ENCODE data around the gene KLC3.

Gene KLC3

DNA sequence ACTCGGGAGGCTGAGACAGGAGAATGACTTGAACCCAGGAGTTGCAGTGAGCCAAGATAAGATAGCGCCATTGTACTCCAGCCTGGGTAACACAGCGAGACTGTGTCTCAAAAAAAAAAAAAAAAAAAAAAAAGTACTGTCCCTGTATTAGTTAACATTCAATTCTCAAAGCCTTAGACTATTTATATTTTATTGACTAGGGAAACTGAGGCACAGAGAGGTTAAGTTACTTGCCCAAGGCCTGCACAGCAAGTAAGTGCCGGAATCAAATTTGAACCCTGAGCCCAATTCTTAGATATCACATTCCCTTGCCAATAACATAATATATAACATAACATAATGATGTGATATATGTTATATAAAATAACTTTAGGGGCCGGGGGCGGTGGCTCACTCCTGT, 921 bp upstream of the KLC3 start:
- no peaks in the 10 kb centered on the region for H3K36me3 ChIP-seq (ENCODE audit: insufficient read depth, low read length)
- no peak overlapping the region for H3K4me2 ChIP-seq (ENCODE audit: low read length)
- H3K9ac ChIP-seq (ENCODE audit: low read depth, low read length) = no peak overlapping the region
- no peaks in the 10 kb centered on the region for H3K9me3 ChIP-seq (replicated peaks; ENCODE audit: low read length)
- no peak overlapping the region for H3K4me3 ChIP-seq (ENCODE audit: low read length)
- H3K27me3 ChIP-seq (ENCODE audit: control insufficient read depth, insufficient read depth, low read length) = peaks cover 16% of the 10 kb centered on the region
- H3K4me1 ChIP-seq (ENCODE audit: control insufficient read depth, insufficient read depth, low read length) = peaks cover 2% of the 10 kb centered on the region

DNA sequence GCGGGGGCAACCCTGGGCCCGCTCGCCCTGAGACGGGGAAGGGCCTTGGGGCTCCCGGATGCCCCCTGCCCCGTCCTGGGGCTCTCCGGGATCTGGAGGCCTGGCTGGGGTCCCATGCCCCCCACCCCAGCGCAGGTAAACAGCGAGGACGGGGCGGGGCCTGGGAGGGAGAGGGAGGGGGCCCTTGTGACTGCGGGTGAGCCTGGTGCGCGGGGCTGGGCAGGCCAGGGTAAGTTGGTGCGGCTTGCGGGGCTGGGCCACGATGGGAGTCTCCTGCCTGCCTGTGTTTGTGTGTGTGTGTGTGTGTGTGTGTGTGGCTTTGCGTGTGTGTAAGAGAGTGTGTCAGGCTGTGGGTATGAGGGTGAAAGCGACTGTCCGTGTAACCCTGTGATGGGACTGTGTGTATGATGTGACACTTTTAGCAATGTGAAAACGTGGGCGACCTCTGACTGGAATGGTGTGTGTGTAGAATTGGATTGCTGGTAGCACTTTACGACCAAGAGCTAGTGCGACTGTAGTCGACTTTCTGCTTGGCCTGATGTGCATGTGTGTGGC, 426 bp downstream of the KLC3 start:
- Histone ChIP-seq H3K9ac (ENCODE audit: low read depth, low read length) (no peak overlapping the region), H3K36me3 (ENCODE audit: insufficient read depth, low read length) (no peaks in the 10 kb centered on the region), H3K9me3 (replicated peaks; ENCODE audit: low read length) (no peaks in the 10 kb centered on the region), H3K4me1 (ENCODE audit: control insufficient read depth, insufficient read depth, low read length) (peaks cover 2% of the 10 kb centered on the region), H3K4me2 (ENCODE audit: low read length) (peak overlapping the region; percentile 36), H3K4me3 (ENCODE audit: low read length) (no peak overlapping the region), H3K27me3 (ENCODE audit: control insufficient read depth, insufficient read depth, low read length) (peaks cover 16% of the 10 kb centered on the region)

DNA sequence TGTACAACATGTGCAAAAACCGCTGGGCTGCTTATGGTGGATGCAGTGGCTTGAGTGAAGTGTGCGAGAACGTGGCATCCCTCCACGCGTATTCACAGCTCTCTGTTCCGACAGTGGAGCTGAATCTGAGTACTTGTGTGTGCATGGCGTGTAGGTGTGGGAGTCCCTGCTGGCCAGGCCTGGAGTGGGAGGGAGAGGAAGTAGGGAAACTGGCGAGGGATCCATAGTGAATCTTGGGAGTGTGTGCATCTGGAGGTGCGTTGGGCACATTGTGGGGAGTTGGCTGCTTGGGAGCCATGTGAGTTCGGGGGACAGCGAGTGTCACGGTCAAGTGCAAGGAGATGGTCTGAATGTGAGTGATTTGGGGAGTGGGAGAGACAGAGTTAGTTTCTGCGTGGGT, 2.4 kb downstream of the KLC3 start:
- H3K27me3 ChIP-seq (ENCODE audit: control insufficient read depth, insufficient read depth, low read length) = peaks cover 16% of the 10 kb centered on the region

DNA sequence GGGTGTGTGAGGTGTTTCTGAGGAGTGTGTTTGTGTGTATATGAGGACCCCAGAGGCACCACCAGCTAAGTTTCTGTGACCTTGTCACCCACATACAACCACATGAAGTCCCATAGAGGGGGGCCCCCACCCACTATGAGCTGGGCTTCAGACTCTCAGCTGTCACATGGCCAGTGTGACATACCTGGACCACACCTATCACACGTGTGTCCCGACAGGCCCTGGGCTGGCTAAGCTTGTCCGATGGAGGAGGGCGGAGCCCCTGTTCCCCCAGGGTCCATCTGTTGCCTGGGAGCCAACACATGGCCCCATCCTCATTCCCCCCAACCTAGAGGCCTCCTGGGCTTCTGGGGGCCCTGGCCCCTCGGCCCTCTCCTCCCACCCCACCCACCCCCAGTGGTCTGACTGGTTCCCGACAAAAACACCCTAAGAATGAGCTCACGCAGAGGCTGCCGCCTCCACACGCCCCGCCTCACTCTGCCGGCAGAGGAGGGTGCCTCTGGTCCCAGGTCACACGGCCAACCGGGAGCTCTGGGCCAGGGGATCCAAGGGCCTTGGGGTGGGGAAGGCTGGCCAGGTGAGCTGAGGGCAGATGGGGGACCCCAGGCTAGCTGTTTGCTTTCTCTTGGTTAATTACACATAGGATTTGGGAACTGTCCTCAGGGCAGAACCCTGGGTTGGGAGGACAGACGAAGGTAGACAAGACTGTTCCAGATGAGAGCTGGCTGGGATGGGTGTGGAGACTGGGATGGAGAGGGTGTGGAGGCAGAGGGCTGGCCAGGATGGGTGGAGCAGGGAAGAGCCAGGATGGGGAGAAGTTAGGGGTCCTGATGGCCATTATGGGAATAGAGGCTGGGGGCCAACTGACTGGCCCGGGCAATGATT, 4.3 kb downstream of the KLC3 start:
- Histone ChIP-seq H3K36me3 (ENCODE audit: insufficient read depth, low read length) (peaks cover 7% of the 10 kb centered on the region), H3K9ac (ENCODE audit: low read depth, low read length) (no peak overlapping the region), H3K9me3 (replicated peaks; ENCODE audit: low read length) (no peaks in the 10 kb centered on the region), H3K4me1 (ENCODE audit: control insufficient read depth, insufficient read depth, low read length) (peaks cover 2% of the 10 kb centered on the region), H3K4me3 (ENCODE audit: low read length) (no peak overlapping the region), H3K4me2 (ENCODE audit: low read length) (no peak overlapping the region), H3K27me3 (ENCODE audit: control insufficient read depth, insufficient read depth, low read length) (peaks cover 16% of the 10 kb centered on the region)

More for the DNA sequence above, 2.4 kb downstream of the KLC3 start:
- Histone ChIP-seq H3K4me2 (ENCODE audit: low read length) (no peak overlapping the region), H3K9ac (ENCODE audit: low read depth, low read length) (no peak overlapping the region), H3K4me1 (ENCODE audit: control insufficient read depth, insufficient read depth, low read length) (peaks cover 2% of the 10 kb centered on the region), H3K4me3 (ENCODE audit: low read length) (no peak overlapping the region), H3K36me3 (ENCODE audit: insufficient read depth, low read length) (no peaks in the 10 kb centered on the region), H3K9me3 (replicated peaks; ENCODE audit: low read length) (no peaks in the 10 kb centered on the region)

DNA sequence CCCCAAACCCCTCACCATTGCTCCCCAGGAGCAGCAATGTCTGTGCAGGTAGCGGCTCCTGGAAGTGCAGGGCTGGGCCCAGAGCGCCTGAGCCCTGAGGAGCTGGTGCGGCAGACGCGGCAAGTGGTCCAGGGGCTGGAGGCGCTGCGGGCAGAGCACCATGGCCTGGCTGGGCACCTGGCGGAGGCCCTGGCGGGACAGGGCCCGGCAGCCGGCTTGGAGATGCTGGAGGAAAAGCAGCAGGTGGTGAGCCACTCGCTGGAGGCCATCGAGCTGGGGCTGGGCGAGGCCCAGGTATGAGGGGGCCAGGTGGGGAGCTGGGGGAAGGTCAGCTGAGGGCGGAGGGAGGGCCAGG, 4.9 kb downstream of the KLC3 start:
- H3K4me1 ChIP-seq (ENCODE audit: control insufficient read depth, insufficient read depth, low read length) = peaks cover 1% of the 10 kb centered on the region
- peaks cover 12% of the 10 kb centered on the region for H3K36me3 ChIP-seq (ENCODE audit: insufficient read depth, low read length)
- no peak overlapping the region for H3K4me2 ChIP-seq (ENCODE audit: low read length)
- H3K9me3 ChIP-seq (replicated peaks; ENCODE audit: low read length) = no peaks in the 10 kb centered on the region
- H3K27me3 ChIP-seq (ENCODE audit: control insufficient read depth, insufficient read depth, low read length) = peaks cover 11% of the 10 kb centered on the region
- no peak overlapping the region for H3K9ac ChIP-seq (ENCODE audit: low read depth, low read length)
- no peak overlapping the region for H3K4me3 ChIP-seq (ENCODE audit: low read length)

DNA sequence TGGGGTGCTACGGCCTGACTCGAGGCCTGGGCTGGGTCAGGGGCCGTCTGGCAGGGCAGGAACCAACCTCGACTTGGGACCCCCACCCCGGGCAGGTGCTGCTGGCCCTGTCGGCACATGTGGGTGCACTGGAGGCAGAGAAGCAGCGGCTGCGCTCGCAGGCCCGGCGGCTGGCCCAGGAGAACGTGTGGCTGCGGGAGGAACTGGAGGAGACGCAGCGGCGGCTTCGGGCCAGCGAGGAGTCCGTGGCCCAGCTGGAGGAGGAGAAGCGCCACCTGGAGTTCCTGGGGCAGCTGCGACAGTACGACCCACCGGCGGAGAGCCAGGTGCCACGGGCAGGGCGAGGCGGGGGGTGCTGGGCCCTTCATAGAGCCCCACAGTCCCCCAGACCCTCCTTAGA, 5.9 kb downstream of the KLC3 start:
- Histone ChIP-seq H3K4me1 (ENCODE audit: control insufficient read depth, insufficient read depth, low read length) (no peaks in the 10 kb centered on the region), H3K4me2 (ENCODE audit: low read length) (no peak overlapping the region), H3K4me3 (ENCODE audit: low read length) (no peak overlapping the region), H3K9ac (ENCODE audit: low read depth, low read length) (no peak overlapping the region), H3K27me3 (ENCODE audit: control insufficient read depth, insufficient read depth, low read length) (peaks cover 7% of the 10 kb centered on the region), H3K9me3 (replicated peaks; ENCODE audit: low read length) (no peaks in the 10 kb centered on the region), H3K36me3 (ENCODE audit: insufficient read depth, low read length) (peaks cover 22% of the 10 kb centered on the region)

DNA sequence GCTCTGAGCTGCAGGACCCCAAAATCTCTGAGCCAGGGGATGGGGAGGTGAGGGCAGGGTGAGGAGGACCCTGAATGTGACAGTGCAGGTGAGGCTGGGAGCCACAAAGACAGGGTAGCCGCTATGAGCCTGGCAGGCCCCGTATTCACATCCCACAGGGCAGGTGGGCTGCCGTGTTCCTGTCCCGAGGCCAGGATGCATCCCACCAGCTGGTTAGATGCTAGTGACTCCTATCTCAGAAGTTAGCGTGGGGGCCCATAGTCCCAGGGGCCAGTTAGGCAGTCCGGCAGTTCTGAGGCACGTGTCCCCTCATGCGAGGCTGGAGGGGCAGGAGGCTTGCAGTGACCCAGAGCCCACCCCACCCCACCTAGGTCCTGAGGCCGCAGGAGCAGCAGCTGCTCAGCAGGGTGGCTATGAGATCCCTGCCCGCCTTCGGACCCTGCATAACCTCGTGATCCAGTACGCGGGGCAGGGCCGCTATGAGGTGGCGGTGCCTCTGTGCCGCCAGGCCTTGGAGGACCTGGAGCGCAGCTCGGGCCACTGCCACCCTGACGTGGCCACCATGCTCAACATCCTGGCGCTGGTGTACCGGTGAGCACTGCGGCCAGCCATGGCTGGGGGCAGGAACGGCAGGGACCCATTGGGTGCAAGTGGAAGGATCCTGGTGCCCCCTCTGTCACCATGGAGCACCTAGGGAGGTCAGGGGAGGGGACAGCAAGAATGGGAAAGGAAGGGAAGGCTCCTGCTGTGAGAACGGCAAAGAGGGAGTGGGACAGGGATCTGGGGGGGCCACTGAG, 7.2 kb downstream of the KLC3 start:
- Histone ChIP-seq H3K9me3 (replicated peaks; ENCODE audit: low read length) (no peaks in the 10 kb centered on the region), H3K4me1 (ENCODE audit: control insufficient read depth, insufficient read depth, low read length) (no peaks in the 10 kb centered on the region), H3K4me2 (ENCODE audit: low read length) (no peak overlapping the region), H3K36me3 (ENCODE audit: insufficient read depth, low read length) (peaks cover 34% of the 10 kb centered on the region), H3K4me3 (ENCODE audit: low read length) (no peak overlapping the region), H3K27me3 (ENCODE audit: control insufficient read depth, insufficient read depth, low read length) (no peaks in the 10 kb centered on the region), H3K9ac (ENCODE audit: low read depth, low read length) (no peak overlapping the region)

DNA sequence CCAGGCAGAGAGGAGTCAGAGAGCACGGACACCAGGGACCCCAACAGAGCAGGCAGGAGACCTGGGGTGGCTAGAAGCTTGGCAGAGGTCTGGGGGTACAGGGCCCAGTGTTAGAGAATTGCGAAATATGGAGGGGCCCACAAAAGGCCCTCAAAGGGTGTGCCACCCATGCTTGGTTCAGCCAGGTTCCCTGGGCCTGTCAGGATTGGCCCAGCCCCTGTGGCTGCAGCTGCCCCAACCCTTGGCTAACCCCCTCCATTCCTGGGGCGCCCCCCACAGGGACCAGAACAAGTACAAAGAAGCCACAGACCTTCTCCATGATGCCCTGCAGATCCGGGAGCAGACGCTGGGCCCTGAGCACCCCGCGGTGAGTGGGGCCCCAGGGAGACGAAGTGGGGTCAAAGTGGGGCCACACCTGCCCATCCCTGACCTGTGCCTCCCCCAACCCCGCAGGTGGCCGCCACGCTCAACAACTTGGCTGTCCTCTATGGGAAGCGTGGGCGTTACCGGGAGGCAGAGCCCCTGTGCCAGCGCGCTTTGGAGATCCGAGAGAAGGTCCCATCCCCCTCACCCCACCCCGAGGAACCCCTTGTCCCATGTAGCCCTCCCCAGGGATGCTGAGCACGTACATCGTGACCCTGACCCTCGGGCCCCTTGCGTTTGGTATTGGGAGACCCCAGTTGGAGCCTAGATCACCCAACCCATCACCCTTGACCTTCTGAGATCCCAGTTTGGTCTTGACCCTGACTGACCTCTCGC, 8.0 kb downstream of the KLC3 start:
- no peaks in the 10 kb centered on the region for H3K4me1 ChIP-seq (ENCODE audit: control insufficient read depth, insufficient read depth, low read length)
- no peaks in the 10 kb centered on the region for H3K27me3 ChIP-seq (ENCODE audit: control insufficient read depth, insufficient read depth, low read length)
- peaks cover 42% of the 10 kb centered on the region for H3K36me3 ChIP-seq (ENCODE audit: insufficient read depth, low read length)
- H3K9me3 ChIP-seq (replicated peaks; ENCODE audit: low read length) = no peaks in the 10 kb centered on the region
- no peak overlapping the region for H3K9ac ChIP-seq (ENCODE audit: low read depth, low read length)
- no peak overlapping the region for H3K4me2 ChIP-seq (ENCODE audit: low read length)
- no peak overlapping the region for H3K4me3 ChIP-seq (ENCODE audit: low read length)

DNA sequence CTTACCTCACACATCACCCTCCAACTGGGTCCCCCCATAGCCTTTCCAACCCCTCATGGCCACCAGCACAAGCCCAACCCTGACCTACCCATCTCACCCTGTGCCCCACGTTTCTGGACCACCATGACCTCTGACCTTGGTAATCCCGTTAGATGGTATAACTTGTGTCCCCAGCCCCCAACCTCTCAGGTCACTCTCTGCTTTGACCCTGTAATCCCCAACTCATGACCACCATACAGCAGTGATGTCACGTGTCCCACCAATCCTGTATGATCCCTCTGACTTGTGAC, 8.5 kb downstream of the KLC3 start:
- no peaks in the 10 kb centered on the region for H3K9me3 ChIP-seq (replicated peaks; ENCODE audit: low read length)
- H3K4me3 ChIP-seq (ENCODE audit: low read length) = no peak overlapping the region
- H3K4me1 ChIP-seq (ENCODE audit: control insufficient read depth, insufficient read depth, low read length) = no peaks in the 10 kb centered on the region
- peaks cover 47% of the 10 kb centered on the region for H3K36me3 ChIP-seq (ENCODE audit: insufficient read depth, low read length)
- H3K27me3 ChIP-seq (ENCODE audit: control insufficient read depth, insufficient read depth, low read length) = no peaks in the 10 kb centered on the region
- no peak overlapping the region for H3K4me2 ChIP-seq (ENCODE audit: low read length)
- no peak overlapping the region for H3K9ac ChIP-seq (ENCODE audit: low read depth, low read length)

DNA sequence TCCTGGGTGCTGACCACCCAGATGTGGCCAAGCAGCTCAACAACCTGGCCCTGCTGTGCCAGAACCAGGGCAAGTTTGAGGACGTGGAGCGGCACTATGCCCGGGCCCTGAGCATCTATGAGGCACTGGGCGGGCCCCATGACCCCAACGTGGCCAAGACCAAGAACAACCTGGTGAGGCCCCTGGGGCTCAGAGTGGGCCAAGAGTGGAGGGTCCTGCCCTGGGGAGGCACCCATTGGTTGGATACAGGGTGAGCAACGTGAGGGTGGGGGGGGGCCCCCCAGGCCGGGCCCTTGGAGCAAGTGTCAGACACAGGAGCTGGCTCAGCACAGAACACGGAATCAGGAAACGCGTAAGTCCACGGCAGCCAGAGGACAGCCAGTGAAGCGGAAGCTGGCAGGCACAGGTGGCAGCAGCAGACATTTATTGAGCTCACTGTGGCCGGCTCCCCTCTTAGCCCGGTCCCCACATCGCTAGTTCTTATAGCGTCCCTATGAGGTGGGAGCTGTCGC, 8.9 kb downstream of the KLC3 start:
- Histone ChIP-seq H3K9ac (ENCODE audit: low read depth, low read length) (no peak overlapping the region), H3K4me3 (ENCODE audit: low read length) (no peak overlapping the region), H3K27me3 (ENCODE audit: control insufficient read depth, insufficient read depth, low read length) (no peaks in the 10 kb centered on the region), H3K4me2 (ENCODE audit: low read length) (no peak overlapping the region), H3K9me3 (replicated peaks; ENCODE audit: low read length) (no peaks in the 10 kb centered on the region), H3K4me1 (ENCODE audit: control insufficient read depth, insufficient read depth, low read length) (no peaks in the 10 kb centered on the region), H3K36me3 (ENCODE audit: insufficient read depth, low read length) (peaks cover 51% of the 10 kb centered on the region)

DNA sequence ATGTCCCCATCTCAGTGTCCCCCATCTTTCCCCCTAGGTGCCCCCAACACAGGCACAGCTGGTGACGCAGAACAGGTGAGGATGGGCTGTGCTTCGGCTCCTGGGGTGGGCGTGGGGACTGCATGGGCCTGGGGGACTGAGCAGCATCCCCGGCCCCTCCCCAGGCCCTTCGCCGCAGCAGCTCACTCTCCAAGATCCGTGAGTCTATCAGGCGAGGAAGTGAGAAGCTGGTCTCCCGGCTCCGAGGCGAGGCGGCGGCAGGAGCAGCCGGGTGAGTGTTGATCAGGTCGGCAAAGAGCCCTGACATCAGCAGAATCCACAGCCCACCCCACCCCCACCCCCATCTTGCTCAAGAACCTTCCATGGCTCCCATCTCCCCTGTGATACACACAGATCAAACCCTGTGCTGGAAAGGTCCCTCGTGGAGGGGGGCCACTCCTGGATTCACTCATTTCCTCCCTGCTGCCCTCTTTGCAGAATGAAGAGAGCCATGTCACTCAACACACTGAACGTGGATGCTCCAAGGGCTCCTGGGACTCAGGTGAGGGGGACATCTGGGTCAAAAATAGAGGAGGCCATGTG, 10.0 kb downstream of the KLC3 start:
- Histone ChIP-seq H3K27me3 (ENCODE audit: control insufficient read depth, insufficient read depth, low read length) (no peaks in the 10 kb centered on the region), H3K4me3 (ENCODE audit: low read length) (no peak overlapping the region), H3K36me3 (ENCODE audit: insufficient read depth, low read length) (peaks cover 62% of the 10 kb centered on the region), H3K4me2 (ENCODE audit: low read length) (no peak overlapping the region), H3K4me1 (ENCODE audit: control insufficient read depth, insufficient read depth, low read length) (no peaks in the 10 kb centered on the region), H3K9ac (ENCODE audit: low read depth, low read length) (no peak overlapping the region), H3K9me3 (replicated peaks; ENCODE audit: low read length) (no peaks in the 10 kb centered on the region)
